ENCODE data around the gene TMC8.

The TMC8 gene

GRCh38 chr17:78086740-78087139 lies 43.8 kb upstream of the TMC8 start:
- Histone ChIP-seq H3K79me2 (ENCODE audit: low read length) (no peaks in the 10 kb centered on the region), H3K4me1 (ENCODE audit: low read length) (peaks cover 6% of the 10 kb centered on the region), H3K9ac (ENCODE audit: low read length) (no peak overlapping the region), H3K27ac (ENCODE audit: low read length) (no peak overlapping the region), H3K9me3 (ENCODE audit: insufficient read depth, low read length) (no peaks in the 10 kb centered on the region), H4K20me1 (ENCODE audit: insufficient read depth, low read length) (no peaks in the 10 kb centered on the region), H3K4me3 (ENCODE audit: low read length) (no peak overlapping the region), H3K36me3 (replicated peaks; ENCODE audit: low read depth, low read length) (no peaks in the 10 kb centered on the region), H3K4me2 (ENCODE audit: low read length) (no peak overlapping the region), H2AFZ (ENCODE audit: low read depth, low read length) (no peak overlapping the region), H3K27me3 (ENCODE audit: low read depth, low read length) (peaks cover 9% of the 10 kb centered on the region)
- TF ChIP-seq CTCF (IDR thresholded peaks at IDR 0.05; ENCODE audit: low read depth, low read length) (no peak), EZH2phosphoT487 (IDR thresholded peaks at IDR 0.05; ENCODE audit: low read depth) (no peak)

GRCh38 chr17:78088529-78088928 lies 42.0 kb upstream of the TMC8 start:
- no peak overlapping the region for H3K4me3 ChIP-seq (ENCODE audit: low read length)
- H3K4me2 ChIP-seq (ENCODE audit: low read length), result no peak overlapping the region
- no peaks in the 10 kb centered on the region for H3K36me3 ChIP-seq (replicated peaks; ENCODE audit: low read depth, low read length)
- H3K27me3 ChIP-seq (ENCODE audit: low read depth, low read length), result peaks cover 8% of the 10 kb centered on the region; the same call in 1 of the 2 replicates
- no peak overlapping the region for H3K27ac ChIP-seq (ENCODE audit: low read length)
- no peaks in the 10 kb centered on the region for H3K9me3 ChIP-seq (ENCODE audit: insufficient read depth, low read length)
- TF ChIP-seq EZH2phosphoT487 (IDR thresholded peaks at IDR 0.05; ENCODE audit: low read depth) (no peak), CTCF (IDR thresholded peaks at IDR 0.05; ENCODE audit: low read depth, low read length) (no peak)
- peaks cover 6% of the 10 kb centered on the region for H3K4me1 ChIP-seq (ENCODE audit: low read length)
- H3K79me2 ChIP-seq (ENCODE audit: low read length), result no peaks in the 10 kb centered on the region
- H4K20me1 ChIP-seq (ENCODE audit: insufficient read depth, low read length), result no peaks in the 10 kb centered on the region
- no peak overlapping the region for H3K9ac ChIP-seq (ENCODE audit: low read length)
- H2AFZ ChIP-seq (ENCODE audit: low read depth, low read length), result no peak overlapping the region

- no peak for TF ChIP-seq CTCF (IDR thresholded peaks at IDR 0.05; ENCODE audit: low read depth, low read length)
- TF ChIP-seq EZH2phosphoT487 (IDR thresholded peaks at IDR 0.05; ENCODE audit: low read depth), result no peak
These were observed 40.8 kb upstream of the TMC8 start for GRCh38 chr17:78089576-78090281.

GRCh38 chr17:78092794-78093324 lies 37.7 kb upstream of the TMC8 start:
- peaks cover 6% of the 10 kb centered on the region for H3K4me1 ChIP-seq (ENCODE audit: low read length)

More at GRCh38 chr17:78089576-78090281, 40.8 kb upstream of the TMC8 start:
- H3K79me2 ChIP-seq (ENCODE audit: low read length), result no peaks in the 10 kb centered on the region
- H3K4me1 ChIP-seq (ENCODE audit: low read length), result peaks cover 6% of the 10 kb centered on the region
- H3K36me3 ChIP-seq (replicated peaks; ENCODE audit: low read depth, low read length), result no peaks in the 10 kb centered on the region
- peaks cover 8% of the 10 kb centered on the region; the same call in 1 of the 2 replicates for H3K27me3 ChIP-seq (ENCODE audit: low read depth, low read length)
- H3K4me3 ChIP-seq (ENCODE audit: low read length), result no peak overlapping the region
- no peaks in the 10 kb centered on the region for H3K9me3 ChIP-seq (ENCODE audit: insufficient read depth, low read length)
- H3K27ac ChIP-seq (ENCODE audit: low read length), result no peak overlapping the region
- H3K9ac ChIP-seq (ENCODE audit: low read length), result no peak overlapping the region
- H2AFZ ChIP-seq (ENCODE audit: low read depth, low read length), result peak overlapping the region; percentile 88
- H4K20me1 ChIP-seq (ENCODE audit: insufficient read depth, low read length), result no peaks in the 10 kb centered on the region
- H3K4me2 ChIP-seq (ENCODE audit: low read length), result peak overlapping the region; percentile 23; the same call in 1 of the 2 replicates

More at GRCh38 chr17:78092794-78093324, 37.7 kb upstream of the TMC8 start:
- Histone ChIP-seq H3K9me3 (ENCODE audit: insufficient read depth, low read length) (no peaks in the 10 kb centered on the region), H3K36me3 (replicated peaks; ENCODE audit: low read depth, low read length) (no peaks in the 10 kb centered on the region), H3K27ac (ENCODE audit: low read length) (no peak overlapping the region), H3K4me3 (ENCODE audit: low read length) (no peak overlapping the region), H3K27me3 (ENCODE audit: low read depth, low read length) (peaks cover 8% of the 10 kb centered on the region; the same call in 1 of the 2 replicates), H4K20me1 (ENCODE audit: insufficient read depth, low read length) (no peaks in the 10 kb centered on the region), H2AFZ (ENCODE audit: low read depth, low read length) (no peak overlapping the region), H3K9ac (ENCODE audit: low read length) (no peak overlapping the region), H3K4me2 (ENCODE audit: low read length) (no peak overlapping the region), H3K79me2 (ENCODE audit: low read length) (no peaks in the 10 kb centered on the region)
- no peak for TF ChIP-seq EZH2phosphoT487 (IDR thresholded peaks at IDR 0.05; ENCODE audit: low read depth)

All from OCI-LY3 (cell line).